HG03457 (cell line): ENCODE data around the gene SH3TC1.

Source experiments
- ATAC-seq: cut with Tn5 transposase; IDR thresholded peaks from one replicate; pipeline ENCODE4 v1.9.1; 2021; ENCODE audit warnings: moderate number of reproducible peaks; ENCODE audit not compliant: unreplicated experiment

SH3TC1 gene

GRCh38 chr4:8227771-8228318, 28.8 kb downstream of the SH3TC1 start:
- no peak for ATAC-seq

DNA sequence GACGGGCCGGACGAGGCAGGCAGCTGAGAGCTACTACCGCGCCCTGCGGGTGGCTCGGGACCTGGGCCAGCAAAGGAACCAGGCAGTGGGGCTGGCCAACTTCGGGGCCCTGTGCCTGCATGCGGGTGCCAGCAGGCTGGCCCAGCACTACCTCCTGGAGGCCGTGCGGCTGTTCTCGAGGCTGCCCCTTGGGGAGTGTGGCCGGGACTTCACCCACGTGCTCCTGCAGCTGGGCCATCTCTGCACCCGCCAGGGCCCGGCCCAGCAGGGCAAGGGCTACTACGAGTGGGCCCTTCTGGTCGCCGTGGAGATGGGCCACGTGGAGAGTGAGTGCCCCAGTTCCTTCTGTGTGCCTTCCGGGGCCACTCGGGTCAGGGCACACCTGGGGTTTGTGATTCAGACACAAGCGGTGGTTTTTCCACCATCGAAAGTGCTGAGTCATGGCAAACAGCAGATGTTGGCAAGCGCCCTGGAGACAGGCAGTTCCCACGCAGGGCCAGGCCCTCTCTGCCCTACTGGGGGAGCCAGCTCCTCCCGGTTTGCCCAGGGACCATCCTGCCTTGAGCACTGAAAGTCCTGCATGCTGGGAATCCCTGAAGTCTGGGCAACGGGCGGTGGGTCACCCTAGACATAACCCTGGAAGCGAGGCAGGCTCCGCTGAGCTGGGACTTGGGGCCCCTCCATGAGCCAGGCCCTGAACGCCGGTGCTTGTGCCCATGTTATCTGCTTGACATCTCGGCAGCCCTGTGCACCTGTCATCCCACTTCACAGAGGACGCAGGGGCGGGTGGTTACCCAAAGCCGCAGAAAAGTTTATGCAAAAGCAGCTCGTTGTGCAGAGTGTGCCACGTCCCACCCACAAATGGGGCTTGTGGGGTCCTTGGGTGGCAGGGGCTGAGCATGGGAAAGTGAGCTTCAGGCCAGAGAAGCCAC, 29.5 kb downstream of the SH3TC1 start:
- peak; percentile 57 for ATAC-seq

DNA sequence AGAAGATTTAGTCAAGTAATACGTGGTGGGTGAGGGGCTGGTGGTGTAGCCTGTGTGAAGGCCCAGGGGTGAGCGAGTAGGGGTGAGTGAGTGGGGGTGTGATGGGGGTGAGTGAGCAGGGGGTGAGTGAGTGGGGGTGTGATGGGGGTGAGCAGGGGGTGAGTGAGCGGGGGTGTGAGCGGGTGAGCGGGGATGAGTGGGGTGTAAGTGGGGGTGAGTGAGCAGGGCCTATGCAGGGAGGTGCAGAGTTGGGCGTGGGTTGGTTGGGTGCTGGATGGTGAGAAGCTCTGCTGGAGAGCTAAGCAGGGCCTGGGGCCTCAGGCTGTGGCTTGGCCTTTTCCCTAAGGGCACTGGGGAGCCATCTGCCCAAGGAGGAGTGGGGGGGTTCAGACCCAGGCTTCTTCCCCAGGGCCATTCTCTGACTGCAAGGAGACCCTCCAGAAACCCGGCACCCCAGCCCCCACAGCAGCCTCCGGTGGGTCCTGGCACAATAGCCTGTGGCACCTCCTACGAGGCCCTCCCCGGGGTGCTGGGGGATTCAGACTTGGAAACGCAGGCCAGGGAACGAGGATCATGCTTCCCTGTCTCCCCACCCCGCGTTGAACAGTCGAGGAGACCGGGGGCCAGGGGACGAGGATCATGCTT, 30.4 kb downstream of the SH3TC1 start:
- peak; percentile 10 for ATAC-seq

DNA sequence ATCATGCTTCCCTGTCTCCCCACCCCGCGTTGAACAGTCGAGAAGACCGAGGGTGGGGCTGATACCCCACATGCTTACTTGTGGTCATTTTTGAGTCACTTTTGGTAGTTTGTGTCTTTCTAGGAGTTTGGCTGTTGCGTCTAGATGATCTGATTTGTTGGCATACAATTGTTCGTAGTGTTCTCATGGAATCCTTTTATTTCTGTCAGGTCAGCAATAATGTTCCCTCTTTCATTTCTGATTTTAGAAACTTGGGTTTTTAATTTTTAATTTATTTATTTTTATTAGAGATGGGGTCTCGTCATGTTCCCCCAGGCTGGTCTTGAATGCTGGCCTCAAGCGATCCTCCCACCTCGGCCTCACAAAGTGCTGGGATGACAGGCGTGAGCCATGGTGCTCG, 30.9 kb downstream of the SH3TC1 start:
- ATAC-seq, result no peak

- ATAC-seq, result no peak
Measured at GRCh38 chr4:8230891-8231290, 31.8 kb downstream of the SH3TC1 start.

GRCh38 chr4:8231551-8232049, 32.5 kb downstream of the SH3TC1 start:
- ATAC-seq, result no peak

GRCh38 chr4:8232748-8233147, 33.7 kb downstream of the SH3TC1 start:
- no peak for ATAC-seq

DNA sequence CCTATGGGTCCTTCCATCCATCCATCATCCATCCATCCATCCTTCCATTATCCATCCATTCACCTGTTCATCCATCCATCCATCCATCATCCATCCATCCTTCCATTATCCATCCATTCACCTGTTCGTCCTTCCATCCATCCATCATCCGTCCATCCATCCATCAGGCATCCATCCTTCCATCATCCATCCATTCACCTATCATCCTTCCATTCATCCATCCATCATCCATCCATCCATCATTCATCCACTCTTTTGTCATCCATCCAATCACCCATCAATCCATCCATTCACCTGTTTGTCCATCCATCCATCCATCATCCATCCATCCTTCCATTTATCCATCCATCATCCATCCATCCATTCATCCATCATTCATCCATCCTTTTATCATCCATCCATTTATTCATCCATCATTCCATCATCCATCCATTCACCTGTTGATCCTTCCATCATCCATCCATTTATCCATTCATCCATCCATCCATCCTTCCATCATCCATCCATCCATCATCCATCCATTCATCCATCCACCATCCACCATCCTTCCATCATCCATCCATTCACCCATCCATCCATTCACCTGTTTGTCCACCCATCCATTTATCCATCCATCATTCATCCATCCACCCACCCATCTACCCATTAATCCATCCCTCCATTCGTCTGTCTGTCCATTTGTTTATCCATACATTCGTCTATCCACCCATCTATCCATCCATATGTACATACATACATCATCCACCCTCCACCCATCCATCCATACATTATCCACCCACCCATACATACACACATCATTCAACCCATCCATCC, 34.8 kb downstream of the SH3TC1 start:
- no peak for ATAC-seq

GRCh38 chr4:8234715-8235114, 35.6 kb downstream of the SH3TC1 start:
- ATAC-seq, result no peak

DNA sequence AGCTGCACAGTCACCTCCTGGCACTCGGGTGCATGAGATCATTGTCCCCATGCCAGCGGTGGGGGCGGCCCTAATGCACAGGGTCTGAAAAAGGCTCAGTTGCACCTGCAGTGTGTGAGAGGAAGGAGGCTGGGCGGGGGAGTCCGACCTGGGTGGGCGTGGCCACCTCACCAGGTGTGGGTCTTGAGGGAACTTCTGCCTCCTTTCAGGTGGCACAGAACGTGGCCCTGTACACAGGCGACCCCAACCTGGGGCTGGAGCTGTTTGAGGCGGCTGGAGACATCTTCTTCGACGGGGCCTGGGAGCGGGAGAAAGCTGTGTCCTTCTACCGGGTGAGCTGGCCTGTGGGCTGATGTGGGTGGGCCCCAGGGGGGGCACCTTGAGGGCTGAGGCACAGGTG, 36.1 kb downstream of the SH3TC1 start:
- no peak for ATAC-seq

DNA sequence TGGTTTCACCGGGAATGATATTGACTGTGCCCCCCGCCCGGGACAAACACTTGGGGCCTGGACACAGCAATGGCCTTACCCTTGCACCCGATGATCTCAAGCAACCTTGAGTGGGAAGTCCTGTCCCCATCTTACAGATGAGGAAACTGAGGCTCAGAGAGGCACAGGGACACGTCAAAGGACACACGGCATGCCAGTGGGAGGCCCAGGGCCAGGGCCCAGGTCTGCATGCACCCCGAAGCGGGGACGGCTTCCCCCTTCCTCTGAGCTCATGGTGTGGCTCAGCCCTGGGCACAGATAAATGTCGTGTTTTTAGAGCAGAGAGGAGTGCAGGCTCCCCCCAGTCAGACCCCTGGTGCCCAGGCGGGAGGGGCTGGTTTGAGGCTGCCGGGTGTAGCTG, 36.6 kb downstream of the SH3TC1 start:
- ATAC-seq, result no peak

GRCh38 chr4:8236106-8236919, 37.2 kb downstream of the SH3TC1 start:
- ATAC-seq, result no peak

DNA sequence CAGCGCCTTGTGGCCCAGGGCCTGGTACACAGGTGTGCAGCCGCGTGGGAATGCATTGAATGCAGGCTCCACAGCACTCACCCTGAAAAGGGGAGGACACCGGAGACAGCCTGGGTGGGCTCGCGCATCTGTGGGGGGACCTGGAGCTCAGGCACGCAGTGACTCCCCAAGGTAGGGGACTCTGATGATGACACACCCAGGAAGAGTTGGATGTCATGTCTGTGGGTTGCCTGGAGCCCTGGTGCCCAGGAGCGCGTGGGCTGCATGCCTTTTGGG, 37.8 kb downstream of the SH3TC1 start:
- no peak for ATAC-seq

DNA sequence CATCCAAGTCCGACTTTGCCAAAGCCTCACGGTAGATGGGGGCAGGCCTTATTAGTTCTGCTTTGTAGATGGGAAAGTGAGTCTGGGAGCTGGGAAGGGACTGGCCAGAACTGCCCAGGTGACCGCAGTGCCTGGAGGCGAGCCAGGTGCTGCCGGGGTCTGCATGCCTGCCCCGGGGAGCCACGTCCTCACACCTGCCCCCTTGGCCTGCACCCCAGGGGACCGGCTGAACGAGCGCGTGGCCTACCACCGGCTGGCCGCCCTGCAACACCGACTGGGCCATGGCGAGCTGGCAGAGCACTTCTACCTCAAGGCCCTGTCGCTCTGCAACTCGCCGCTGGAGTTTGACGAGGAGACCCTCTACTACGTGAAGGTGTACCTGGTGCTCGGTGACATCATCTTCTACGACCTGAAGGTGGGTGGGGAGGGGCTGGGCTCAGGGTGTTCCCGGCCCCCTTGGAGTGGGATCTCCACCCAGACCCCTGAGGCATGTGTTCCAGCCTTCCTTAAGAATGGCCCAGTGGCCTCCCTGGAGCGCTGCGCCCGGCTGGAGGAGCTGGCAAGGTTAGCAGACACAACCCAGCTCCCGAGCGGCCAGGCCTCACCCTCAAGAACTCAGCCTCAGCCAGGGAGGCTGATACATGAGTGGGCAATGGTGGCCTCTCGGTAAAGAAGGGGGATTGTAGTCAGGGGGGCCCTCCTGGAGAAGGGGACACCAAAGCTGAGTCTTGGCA, 38.3 kb downstream of the SH3TC1 start:
- ATAC-seq, result no peak

DNA sequence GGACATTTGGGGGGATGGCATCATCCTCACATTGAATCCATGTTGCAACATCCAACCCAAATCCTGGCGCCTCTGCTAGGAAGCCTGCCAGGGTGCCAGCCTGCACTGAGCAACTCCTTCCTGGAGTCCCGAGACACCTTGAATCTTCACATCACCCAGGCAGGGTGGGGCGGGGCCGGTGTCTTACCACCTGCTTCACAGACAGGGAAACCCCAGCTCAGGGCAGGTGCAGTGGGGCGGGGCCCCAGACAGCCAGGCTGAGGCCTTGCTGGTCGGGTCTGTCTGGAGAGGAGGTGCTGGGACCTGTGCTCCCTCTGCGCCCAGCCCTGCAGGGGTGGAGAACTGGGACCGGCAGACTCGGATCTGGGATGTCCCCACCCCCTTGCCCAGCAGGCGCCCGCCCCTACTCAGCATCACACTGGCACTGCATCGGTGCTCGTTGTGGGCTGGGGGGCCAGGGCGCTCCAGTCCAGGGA, 39.0 kb downstream of the SH3TC1 start:
- ATAC-seq, result no peak

GRCh38 chr4:8238515-8239053, 39.5 kb downstream of the SH3TC1 start:
- ATAC-seq, result no peak

- ATAC-seq, result no peak
Measured at GRCh38 chr4:8239226-8239625, 40.1 kb downstream of the SH3TC1 start.

DNA sequence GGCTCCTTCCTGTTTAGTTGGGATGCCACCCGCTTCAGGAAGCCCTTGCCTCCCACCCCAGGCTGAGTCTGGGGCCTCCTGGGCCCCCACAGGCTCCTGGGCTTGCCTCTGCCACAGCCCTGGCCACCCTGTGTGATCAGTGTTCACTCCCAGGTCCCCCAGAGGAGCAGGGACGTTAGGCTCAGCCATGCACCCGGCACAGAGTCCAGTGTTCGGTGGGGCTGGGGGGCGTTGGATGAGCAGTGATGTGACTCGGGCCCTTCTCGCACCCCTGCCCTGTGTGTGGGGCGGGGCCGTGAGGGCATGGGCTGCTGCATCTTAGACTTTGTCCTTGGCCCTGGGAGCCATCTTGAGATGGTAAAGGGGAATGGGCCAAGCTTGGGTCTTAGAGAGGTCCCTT, 40.6 kb downstream of the SH3TC1 start:
- ATAC-seq, result no peak
